B cell (primary cell): ENCODE results near the gene SIX5.

ENCODE experiments used
- CTCF ChIP-seq: fragments of 200-600 bp; IDR thresholded peaks from one replicate; pipeline ENCODE4 v1.8.0; 2022; ENCODE audit warnings: antibody characterized with exemption, mild to moderate bottlenecking
- EZH2 ChIP-seq: IDR thresholded peaks from 2 replicates; pipeline ENCODE4 v1.6.1; 2012; ENCODE audit warnings: borderline replicate concordance, low read depth, mild to moderate bottlenecking, moderate library complexity, low read length; ENCODE audit not compliant: insufficient read depth, poor library complexity, severe bottlenecking

GRCh38 chr19:45752639-45753038 is 16.4 kb downstream of the SIX5 start:
- TF ChIP-seq EZH2 (no peak), CTCF (no peak)
